ENCODE data around the gene TLX2.

GRCh38 chr2:74558284-74559230 is 44.3 kb downstream of the TLX2 start:
- TF ChIP-seq CTCF (IDR thresholded peaks at IDR 0.05; ENCODE audit: low read length) (no peak), EZH2 (IDR thresholded peaks at IDR 0.05; ENCODE audit: borderline replicate concordance, low read length) (no peak)
